NCI-H2081 (cell line): ENCODE data around the gene NEK5.

Experiments
- DNase-seq, 2 experiments: peaks; one replicate each; lab custom pipeline; 2025; lab: John Stamatoyannopoulos, UW

NEK5 gene

DNA sequence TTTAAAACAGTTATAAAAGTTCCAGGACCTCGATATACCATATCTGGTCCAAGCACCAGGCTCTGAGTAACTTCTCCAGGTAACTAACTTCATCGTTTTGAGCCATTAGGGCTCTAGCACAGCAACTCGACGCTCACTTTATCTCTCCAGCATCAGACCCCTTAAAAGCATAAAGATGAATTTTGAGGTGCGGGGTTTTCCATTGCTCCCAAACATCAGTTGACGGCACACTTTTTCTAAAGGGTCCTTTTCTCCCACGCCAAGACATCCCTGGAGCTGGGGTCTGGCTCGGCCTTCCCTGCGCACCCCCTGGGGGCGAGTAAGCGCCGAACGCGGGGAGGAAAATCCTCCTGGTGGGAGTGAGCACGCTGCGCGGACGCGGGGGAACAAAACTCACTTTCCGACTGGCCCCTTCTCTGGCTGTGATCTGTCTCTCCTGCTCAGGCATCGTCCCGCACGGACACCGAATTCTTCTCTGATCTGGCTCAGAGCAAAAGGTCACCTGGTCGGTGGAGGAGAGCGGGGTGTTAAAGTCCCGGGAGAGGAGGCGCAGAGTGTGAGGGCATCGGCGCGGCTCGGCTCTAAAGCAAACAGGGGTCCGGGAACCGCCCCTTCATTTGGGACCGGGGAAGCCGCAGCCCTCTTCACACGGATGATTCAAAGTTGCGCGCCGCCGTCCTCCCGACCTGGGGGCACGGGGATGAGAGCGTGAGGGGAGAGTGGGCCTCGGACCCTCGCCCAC is 117.8 kb downstream of the NEK5 start, which contains the start of gene ATP7B:
TSS of gene ATP7B (minus strand) at position 561 of the 742 bp plus-strand sequence. CDS start at position 448, 113 bp downstream.
- DNase-seq = no peak

- DNase-seq = no peak
Observed at GRCh38 chr13:52009946-52010345, 118.9 kb downstream of the NEK5 start.

- no peak for DNase-seq
Observed at GRCh38 chr13:52006523-52007245, 122.2 kb downstream of the NEK5 start.

DNA sequence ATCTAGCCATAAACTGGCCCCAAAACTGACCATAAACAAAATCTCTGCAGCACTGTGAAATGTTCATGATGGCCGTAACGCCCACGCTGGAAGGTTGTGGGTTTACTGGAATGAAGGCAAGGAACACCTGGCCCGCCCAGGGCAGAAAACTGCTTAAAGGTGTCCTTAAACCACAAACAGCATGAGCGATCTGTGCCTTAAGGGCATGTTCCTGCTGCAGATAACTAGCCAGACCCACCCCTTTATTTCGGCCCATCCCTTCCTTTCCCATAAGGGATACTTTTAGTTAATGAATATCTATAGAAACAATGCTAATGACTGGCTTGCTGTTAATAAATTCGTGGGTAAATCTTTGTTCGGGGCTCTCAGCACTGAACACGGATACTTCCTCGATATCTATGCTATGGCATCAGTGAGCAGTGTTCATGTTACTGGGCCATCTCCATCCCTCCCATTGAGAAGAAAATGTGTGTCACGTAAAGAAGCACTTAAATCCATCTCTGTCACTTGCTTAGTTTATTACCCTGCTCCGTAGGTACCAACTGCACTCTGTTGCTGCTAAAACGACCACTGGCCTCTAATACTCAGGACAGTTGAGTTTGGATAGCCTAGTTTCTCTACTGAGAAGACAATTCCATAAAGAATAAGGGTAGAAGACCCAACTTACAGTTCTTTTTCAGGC is 122.9 kb downstream of the NEK5 start:
- no peak for DNase-seq

- no peak for DNase-seq
Observed at GRCh38 chr13:52004511-52005170, 124.2 kb downstream of the NEK5 start.

- DNase-seq = peak in 1 of 2 experiments; percentile 6
Observed at GRCh38 chr13:52003541-52003940, 125.3 kb downstream of the NEK5 start.

DNA sequence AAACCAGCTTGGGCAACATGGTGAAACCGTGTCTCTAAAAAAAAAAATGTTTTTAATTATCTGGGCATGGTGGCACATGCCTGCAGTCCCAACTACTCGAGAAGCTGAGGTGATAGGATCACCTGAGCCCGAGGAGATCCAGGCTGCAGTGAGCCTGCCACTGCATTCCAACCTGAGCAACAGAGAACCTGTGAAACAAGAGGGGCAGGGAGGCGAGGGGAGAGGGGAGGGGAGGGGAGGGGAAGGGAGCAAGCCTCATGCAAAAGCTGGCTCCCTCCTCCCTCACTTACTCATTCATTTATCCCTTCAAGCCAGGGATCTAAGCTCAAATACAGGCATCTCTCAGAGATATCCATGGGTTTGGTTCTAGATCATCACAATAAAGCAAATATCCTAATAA is 126.5 kb downstream of the NEK5 start:
- no peak for DNase-seq

DNA sequence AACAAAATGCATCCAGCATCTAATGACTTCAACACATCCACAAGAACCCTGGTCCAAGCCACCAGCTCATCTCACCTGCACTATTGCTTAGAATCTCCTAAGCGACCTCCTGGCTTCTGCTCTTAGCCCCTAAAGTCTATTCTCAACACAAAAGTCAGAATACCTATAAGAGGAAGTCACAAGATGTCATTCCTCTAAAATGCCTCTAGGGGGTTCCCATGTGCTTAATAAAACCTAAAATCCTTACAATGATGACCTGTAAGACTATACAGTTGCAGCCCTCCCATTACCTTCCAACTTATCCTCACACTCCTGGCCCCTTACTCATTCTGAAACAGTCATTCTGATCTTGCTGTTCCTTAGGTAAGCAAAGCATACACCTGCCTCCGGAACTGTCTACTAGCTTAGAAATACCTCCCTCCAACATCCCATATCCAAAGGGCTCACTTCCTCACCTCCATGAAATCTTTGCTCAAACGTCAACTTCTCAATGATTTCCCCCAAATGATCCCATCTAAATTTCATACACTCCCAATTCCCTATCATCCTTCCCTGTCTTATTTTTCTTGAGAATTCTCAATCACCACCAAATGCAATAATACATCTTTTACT is 127.6 kb downstream of the NEK5 start:
- DNase-seq = peak; percentile 5 to 33

- DNase-seq = no peak
Observed at GRCh38 chr13:51999921-52000320, 129.0 kb downstream of the NEK5 start.

DNA sequence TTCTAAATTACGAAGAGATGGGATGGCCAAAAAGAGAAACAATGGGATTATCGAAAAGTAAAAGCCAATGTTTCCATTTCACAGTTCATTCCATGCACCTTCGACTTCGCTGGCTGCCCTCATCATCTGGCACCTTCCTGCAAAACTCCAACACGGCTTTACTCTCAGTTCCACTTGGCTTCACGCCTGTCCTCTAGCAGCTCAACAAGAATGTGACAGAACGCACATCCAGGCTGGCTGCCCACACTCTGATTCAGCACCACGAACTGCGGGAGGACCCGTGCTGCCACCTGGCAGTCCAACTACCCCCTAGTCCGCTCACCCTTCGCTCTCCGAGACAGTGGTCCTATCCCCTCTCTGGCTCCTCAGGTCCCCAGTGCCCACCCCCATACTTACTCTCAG is 129.4 kb downstream of the NEK5 start:
- no peak for DNase-seq

- DNase-seq = no peak
Observed at GRCh38 chr13:51998723-51999509, 130.0 kb downstream of the NEK5 start.

GRCh38 chr13:51997641-51998330 is 131.1 kb downstream of the NEK5 start:
- no peak for DNase-seq

DNA sequence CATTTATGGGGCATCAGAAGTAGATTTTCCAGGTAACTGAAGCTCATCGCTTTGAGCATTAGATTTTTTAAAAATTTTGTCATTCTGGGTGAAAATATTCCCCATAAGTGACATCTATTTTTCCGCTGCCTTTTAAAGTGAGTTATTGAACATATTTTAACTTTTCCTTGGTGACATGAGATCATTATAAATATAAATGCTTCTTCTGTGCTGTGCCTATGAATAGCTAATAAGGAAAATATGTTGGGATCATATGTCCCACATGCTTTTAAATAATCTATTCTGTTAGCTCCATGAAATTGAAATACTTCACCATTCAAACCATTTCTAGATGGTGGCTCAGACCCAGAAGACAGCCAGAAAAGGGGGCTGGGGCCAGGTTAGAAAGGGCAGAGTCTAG is 131.7 kb downstream of the NEK5 start:
- DNase-seq = no peak

DNA sequence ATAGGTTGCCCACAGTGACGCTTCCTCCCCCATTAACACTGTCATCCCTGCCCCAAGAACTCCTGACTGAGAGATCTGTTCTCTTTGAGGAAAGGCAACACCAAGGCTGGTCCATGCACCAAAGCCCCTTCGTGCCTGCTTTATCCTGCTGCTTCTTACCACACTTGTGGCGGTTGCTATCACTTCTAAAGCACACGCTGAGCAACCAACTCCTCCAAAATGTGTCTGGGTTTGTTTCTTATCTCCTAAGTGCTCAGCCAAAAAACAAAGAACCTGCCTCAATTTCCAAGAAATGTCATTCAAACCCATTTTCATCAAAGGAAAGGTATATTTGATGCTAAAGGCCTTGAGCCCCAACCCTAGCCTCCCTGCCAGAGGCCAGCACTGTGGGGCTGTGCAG is 132.2 kb downstream of the NEK5 start:
- DNase-seq = no peak

DNA sequence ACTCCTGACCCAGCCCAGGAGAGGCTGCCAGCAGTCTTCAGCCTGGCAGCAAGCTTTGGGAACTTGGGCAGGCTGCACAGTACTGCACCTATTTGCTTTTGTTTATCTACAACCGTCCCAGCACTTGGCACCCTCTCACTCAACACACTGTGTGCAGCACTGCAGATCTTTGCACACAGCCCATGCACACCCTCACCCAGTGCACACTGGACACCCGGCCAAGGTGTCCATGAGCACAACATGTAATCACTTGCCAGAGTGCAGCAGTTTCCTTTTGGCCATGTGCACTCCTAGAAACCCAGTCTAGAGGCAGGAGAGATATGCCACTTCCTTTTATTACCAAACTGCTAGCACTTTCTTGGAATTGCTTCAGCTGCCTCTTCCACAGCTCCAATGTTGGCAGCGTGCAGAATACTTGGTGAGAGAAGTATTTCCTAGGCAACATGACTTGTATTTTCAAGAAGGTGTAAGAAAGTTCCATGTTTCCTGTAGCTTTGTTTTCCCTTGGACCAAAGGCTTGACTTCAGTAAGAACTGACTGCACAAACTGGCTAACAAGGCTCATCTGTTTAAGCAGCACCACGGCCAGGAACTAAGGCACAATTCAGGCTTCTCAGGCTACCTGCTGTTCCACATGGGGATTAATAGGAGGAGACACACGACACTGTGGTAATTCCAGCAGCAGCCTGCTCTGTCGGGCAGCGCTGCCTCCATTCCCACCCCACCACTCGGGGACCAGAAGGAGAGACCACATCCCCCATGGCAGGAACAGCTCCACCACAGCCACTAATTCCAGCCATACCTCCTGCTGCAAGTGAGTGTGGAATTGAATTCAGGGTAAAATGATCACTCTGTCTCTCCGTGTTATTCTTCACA is 133.0 kb downstream of the NEK5 start:
- no peak for DNase-seq

GRCh38 chr13:51993713-51994112 is 135.2 kb downstream of the NEK5 start:
- DNase-seq = no peak

GRCh38 chr13:51988988-51989618 is 139.8 kb downstream of the NEK5 start:
- DNase-seq = no peak
